Spleen (tissue), 7 donors: ENCODE data around the gene BTBD16.

Experiments used
- POLR2AphosphoS5 ChIP-seq, 3 donors: sonication (generic); formaldehyde crosslinking; IDR thresholded peaks; one replicate each; pipeline ENCODE4 v1.5.1; 2017; ENCODE audit warnings: antibody characterized with exemption in 3 of 3
- TF ChIP-seq, protein P1 (sequence below), 11 experiments: fragments of 200-600 bp in 7 of 11; fragments of 450-650 bp in 4 of 11; sonication (generic) in 4 of 11; IDR thresholded peaks in 8 of 11; conservative IDR thresholded peaks in 3 of 11; 1 replicate in 7 of 11; 2 replicates in 4 of 11; pipeline versions ENCODE4 v1.4.0 to v1.8.0; 2016 to 2021; ENCODE audit warnings: antibody characterized with exemption in 11 of 11, inconsistent platforms in 4 of 11, mild to moderate bottlenecking in 1 of 11
- donor health status: DM: no; HTN: no; CAD: no; lungs with moderate emphysema.
- donor health status: DM: no; HTN: no; CAD: no.
- donor health status: DM: no; HTN: no; CAD: no.

DNA sequence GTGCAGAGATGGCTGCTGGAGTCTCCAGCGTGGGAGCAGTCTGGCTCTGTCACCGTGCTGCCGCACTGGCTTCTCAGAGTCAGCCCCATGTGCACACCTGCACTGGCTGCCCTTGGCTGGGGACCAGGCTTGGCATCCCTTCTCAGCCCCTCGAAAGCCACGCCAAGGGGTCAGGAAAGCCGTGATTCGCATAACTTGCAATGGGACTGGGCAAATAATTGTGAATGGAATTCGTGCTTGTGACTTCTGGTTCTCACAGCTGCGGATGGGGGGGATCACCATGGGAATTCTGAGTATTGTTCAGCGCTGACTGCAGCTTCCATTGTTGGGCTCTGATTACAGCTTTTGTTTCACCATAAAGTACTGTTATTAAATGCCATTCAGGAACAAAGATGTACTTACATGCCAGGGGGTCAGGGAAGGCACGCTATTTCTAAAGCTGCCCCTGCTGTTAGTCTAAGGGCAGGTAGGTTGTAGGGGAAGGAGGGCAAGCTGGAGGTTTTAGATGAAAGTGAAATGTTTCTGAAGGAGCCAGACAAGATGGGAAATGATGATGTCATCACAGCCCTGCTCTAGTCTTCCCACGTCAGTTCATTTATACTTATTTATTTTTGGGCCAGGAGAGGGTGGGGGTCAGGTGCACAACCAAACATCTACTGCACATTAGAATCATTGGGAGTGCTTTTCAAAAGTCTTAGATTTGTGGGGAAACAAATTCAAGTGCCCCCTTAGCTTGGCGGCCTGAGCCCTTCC is 97.6 kb downstream of the BTBD16 start:
- TF ChIP-seq, protein P1, sequence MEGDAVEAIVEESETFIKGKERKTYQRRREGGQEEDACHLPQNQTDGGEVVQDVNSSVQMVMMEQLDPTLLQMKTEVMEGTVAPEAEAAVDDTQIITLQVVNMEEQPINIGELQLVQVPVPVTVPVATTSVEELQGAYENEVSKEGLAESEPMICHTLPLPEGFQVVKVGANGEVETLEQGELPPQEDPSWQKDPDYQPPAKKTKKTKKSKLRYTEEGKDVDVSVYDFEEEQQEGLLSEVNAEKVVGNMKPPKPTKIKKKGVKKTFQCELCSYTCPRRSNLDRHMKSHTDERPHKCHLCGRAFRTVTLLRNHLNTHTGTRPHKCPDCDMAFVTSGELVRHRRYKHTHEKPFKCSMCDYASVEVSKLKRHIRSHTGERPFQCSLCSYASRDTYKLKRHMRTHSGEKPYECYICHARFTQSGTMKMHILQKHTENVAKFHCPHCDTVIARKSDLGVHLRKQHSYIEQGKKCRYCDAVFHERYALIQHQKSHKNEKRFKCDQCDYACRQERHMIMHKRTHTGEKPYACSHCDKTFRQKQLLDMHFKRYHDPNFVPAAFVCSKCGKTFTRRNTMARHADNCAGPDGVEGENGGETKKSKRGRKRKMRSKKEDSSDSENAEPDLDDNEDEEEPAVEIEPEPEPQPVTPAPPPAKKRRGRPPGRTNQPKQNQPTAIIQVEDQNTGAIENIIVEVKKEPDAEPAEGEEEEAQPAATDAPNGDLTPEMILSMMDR (IDR thresholded peaks at IDR 0.05 in 8 of 11, conservative IDR thresholded peaks at IDR 0.05 in 3 of 11) = no peak
- TF ChIP-seq POLR2AphosphoS5 (IDR thresholded peaks at IDR 0.05) = no peak
